NOMO-1 treated with dmso at 0.1 percent for 144 hours (cell line): ENCODE results near the gene CACNA2D3.
"Not testable (repeated sequence)": the region's sequence is repeated elsewhere in the genome, so short reads cannot be mapped to it uniquely, and the experiment has no call there.

Experiments
- DNase-seq: peaks from one replicate; lab custom pipeline; 2025; ENCODE audit not compliant: unreplicated experiment; lab: John Stamatoyannopoulos, UW

CACNA2D3 gene

GRCh38 chr3:55091381-55092225 lies 969.3 kb downstream of the CACNA2D3 start:
- no peak for DNase-seq

- no peak for DNase-seq
These were observed 972.3 kb downstream of the CACNA2D3 start for GRCh38 chr3:55094676-55095075.

- DNase-seq = no peak
These were observed 975.1 kb downstream of the CACNA2D3 start for GRCh38 chr3:55097441-55097840.

- no peak for DNase-seq
These were observed 983.3 kb downstream of the CACNA2D3 start for GRCh38 chr3:55105647-55106046.

- DNase-seq = no peak
These were observed 984.8 kb downstream of the CACNA2D3 start for GRCh38 chr3:55107187-55107586.

GRCh38 chr3:55111906-55112305 lies 989.6 kb downstream of the CACNA2D3 start:
- not testable (repeated sequence) for DNase-seq

- DNase-seq = no peak
These were observed 996.1 kb downstream of the CACNA2D3 start for GRCh38 chr3:55118451-55118850.

GRCh38 chr3:55119268-55119667 lies 996.9 kb downstream of the CACNA2D3 start:
- DNase-seq = no peak

- no peak for DNase-seq
These were observed 1000.0 kb downstream of the CACNA2D3 start for GRCh38 chr3:55122312-55122711.
